Smooth muscle cell (in vitro differentiated cells): Measurements from ENCODE around the gene TMEM81. TPM values are rescaled to one million over a fixed set of nuclear protein-coding genes. Genes with fewer than 3 reads are reported as not detected.

ENCODE experiments used
- DNase-seq: peaks from one replicate; lab custom pipeline; 2025; ENCODE audit not compliant: unreplicated experiment; lab: John Stamatoyannopoulos, UW
- H2AFZ ChIP-seq: fragments of 200-600 bp; sonication (generic); 2 replicates; pipeline ENCODE4 v1.6.0; 2016; ENCODE audit warnings: antibody characterized with exemption, low read depth, mild to moderate bottlenecking
- H3F3A ChIP-seq: fragments of 200-600 bp; sonication (generic); 2 replicates; pipeline ENCODE4 v1.6.0; 2017; ENCODE audit warnings: antibody characterized with exemption, low read depth
- H3K27ac ChIP-seq: fragments of 200-600 bp; sonication (generic); 2 replicates; pipeline ENCODE4 v1.5.1; 2016; ENCODE audit warnings: low read depth, mild to moderate bottlenecking
- H3K27me3 ChIP-seq: fragments of 200-600 bp; sonication (generic); 2 replicates; pipeline ENCODE4 v1.6.1; 2016; ENCODE audit warnings: low read depth, mild to moderate bottlenecking
- H3K36me3 ChIP-seq: fragments of 200-600 bp; sonication (generic); 2 replicates; pipeline ENCODE4 v1.5.1; 2016; ENCODE audit warnings: low read depth
- H3K4me1 ChIP-seq: fragments of 200-600 bp; sonication (generic); 2 replicates; pipeline ENCODE4 v1.5.1; 2016; ENCODE audit warnings: low read depth
- H3K4me2 ChIP-seq: fragments of 200-600 bp; sonication (generic); 2 replicates; pipeline ENCODE4 v1.6.0; 2016; ENCODE audit warnings: mild to moderate bottlenecking
- H3K4me3 ChIP-seq: fragments of 200-600 bp; sonication (generic); 2 replicates; pipeline ENCODE4 v1.5.1; 2016; ENCODE audit warnings: mild to moderate bottlenecking
- H3K79me2 ChIP-seq: fragments of 200-600 bp; sonication (generic); 2 replicates; pipeline ENCODE4 v1.6.0; 2016; ENCODE audit warnings: low read depth, mild to moderate bottlenecking
- H3K9ac ChIP-seq: fragments of 200-600 bp; sonication (generic); 2 replicates; pipeline ENCODE4 v1.6.0; 2016; ENCODE audit warnings: low read depth
- H3K9me3 ChIP-seq: fragments of 200-600 bp; sonication (generic); replicated peaks from 2 replicates; pipeline ENCODE4 v1.5.1; 2016; ENCODE audit warnings: low read depth
- H4K20me1 ChIP-seq: fragments of 200-600 bp; sonication (generic); 2 replicates; pipeline ENCODE4 v1.6.0; 2016; ENCODE audit warnings: low read depth
- WGBS: methylation state at CpG from one replicate; pipeline ENCODE4 v1.1.7; 2016; ENCODE audit warnings: low lambda C conversion rate; 5-methylcytosine and 5-hydroxymethylcytosine counted together
- polyA plus RNA-seq: library from polyadenylated mRNA; unstranded; fragments of >200 nt; fragmentation: Nextera tagmentation; extraction: Ambion mirVana; gene quantifications from 2 replicates; pipeline ENCODE4 v1.2.1, GENCODE V29; 2016
- total RNA-seq: library from RNA; depleted of rRNA; stranded (reverse); fragments of >200 nt; gene quantifications from 2 replicates; pipeline ENCODE4 v1.2.3, GENCODE V29; 2014
- TF ChIP-seq, protein P1 (sequence below): fragments of 200-600 bp; sonication (generic); IDR thresholded peaks from 2 replicates; pipeline ENCODE4 v1.5.1; 2017; ENCODE audit warnings: borderline replicate concordance, mild to moderate bottlenecking, antibody characterized with exemption; ENCODE audit not compliant: insufficient read depth, poor library complexity, severe bottlenecking

The TMEM81 gene
- total and polyA plus RNA-seq, 2 experiments from 2014 or later, result 1.8 to 1.9 TPM

- no peak overlapping the region for H2AFZ ChIP-seq
- H3K9ac ChIP-seq, result no peak overlapping the region
- H3K27ac ChIP-seq, result no peak overlapping the region
- TF ChIP-seq, protein P1, sequence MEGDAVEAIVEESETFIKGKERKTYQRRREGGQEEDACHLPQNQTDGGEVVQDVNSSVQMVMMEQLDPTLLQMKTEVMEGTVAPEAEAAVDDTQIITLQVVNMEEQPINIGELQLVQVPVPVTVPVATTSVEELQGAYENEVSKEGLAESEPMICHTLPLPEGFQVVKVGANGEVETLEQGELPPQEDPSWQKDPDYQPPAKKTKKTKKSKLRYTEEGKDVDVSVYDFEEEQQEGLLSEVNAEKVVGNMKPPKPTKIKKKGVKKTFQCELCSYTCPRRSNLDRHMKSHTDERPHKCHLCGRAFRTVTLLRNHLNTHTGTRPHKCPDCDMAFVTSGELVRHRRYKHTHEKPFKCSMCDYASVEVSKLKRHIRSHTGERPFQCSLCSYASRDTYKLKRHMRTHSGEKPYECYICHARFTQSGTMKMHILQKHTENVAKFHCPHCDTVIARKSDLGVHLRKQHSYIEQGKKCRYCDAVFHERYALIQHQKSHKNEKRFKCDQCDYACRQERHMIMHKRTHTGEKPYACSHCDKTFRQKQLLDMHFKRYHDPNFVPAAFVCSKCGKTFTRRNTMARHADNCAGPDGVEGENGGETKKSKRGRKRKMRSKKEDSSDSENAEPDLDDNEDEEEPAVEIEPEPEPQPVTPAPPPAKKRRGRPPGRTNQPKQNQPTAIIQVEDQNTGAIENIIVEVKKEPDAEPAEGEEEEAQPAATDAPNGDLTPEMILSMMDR, result no peak
- H3K4me3 ChIP-seq, result no peak overlapping the region
- H3F3A ChIP-seq, result no peaks in the 10 kb centered on the region
- no peak overlapping the region for H3K4me2 ChIP-seq
- no peaks in the 10 kb centered on the region for H3K9me3 ChIP-seq
- peaks cover 8% of the 10 kb centered on the region for H3K79me2 ChIP-seq
- H4K20me1 ChIP-seq, result no peaks in the 10 kb centered on the region
- H3K27me3 ChIP-seq, result no peaks in the 10 kb centered on the region
- DNase-seq, result no peak
- H3K4me1 ChIP-seq, result no peaks in the 10 kb centered on the region
- WGBS, result 97% methylated on average over 1 of the region's 1 CpG
- peaks cover 13% of the 10 kb centered on the region for H3K36me3 ChIP-seq
Measured at GRCh38 chr1:205109269-205109668, 25.0 kb upstream of the TMEM81 start.

DNA sequence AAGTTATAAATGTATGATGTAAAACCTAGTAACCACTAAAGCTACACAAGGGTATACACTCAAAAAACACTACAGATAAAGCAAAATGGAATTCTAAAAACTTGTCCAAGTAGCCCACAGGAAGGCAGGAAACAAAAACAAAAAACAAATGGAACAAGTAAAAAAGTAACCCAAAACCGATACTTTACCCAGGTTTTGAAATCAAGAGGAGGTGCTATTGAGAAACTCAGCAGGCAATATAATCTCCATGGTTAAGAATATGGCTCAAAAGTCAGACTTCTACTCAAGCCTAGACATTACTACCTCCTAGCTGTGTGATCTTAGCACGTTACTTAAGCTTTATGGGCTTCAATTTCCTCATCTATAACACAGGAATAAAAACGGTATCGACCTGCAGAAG, 24.2 kb upstream of the TMEM81 start:
- Histone ChIP-seq H3K4me1 (no peaks in the 10 kb centered on the region), H3K9ac (no peak overlapping the region), H3K36me3 (peaks cover 8% of the 10 kb centered on the region), H3F3A (no peaks in the 10 kb centered on the region), H3K27me3 (no peaks in the 10 kb centered on the region), H4K20me1 (no peaks in the 10 kb centered on the region), H3K4me3 (no peak overlapping the region), H2AFZ (no peak overlapping the region), H3K27ac (no peak overlapping the region), H3K4me2 (no peak overlapping the region), H3K9me3 (no peaks in the 10 kb centered on the region), H3K79me2 (peaks cover 8% of the 10 kb centered on the region)
- no peak for DNase-seq
- TF ChIP-seq, protein P1, result no peak
- 94% methylated on average over 4 of the region's 4 CpGs for WGBS

DNA sequence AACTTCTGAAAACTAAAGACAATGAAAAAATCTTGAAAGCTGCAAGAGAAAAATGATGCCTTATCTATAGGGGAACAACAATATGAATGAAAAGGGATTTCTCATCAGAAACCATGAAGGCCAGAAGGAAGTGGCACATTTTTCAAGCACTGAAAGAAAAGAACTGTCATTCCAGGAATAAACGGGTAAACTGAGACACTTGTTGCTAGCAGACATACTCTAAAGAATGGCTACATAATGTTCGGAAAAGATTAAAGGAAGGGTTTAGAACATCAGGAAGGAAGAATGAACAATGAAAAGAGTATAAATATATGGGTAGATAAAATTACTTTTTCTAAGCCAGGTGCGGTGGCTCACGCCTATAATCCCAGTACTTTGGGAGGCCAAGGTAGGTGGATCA, 23.1 kb upstream of the TMEM81 start:
- no peak overlapping the region for H3K9ac ChIP-seq
- H4K20me1 ChIP-seq, result no peaks in the 10 kb centered on the region
- H3K9me3 ChIP-seq, result no peaks in the 10 kb centered on the region
- no peaks in the 10 kb centered on the region for H3K4me1 ChIP-seq
- H3K27me3 ChIP-seq, result no peaks in the 10 kb centered on the region
- H3K4me3 ChIP-seq, result no peak overlapping the region
- H3K79me2 ChIP-seq, result peaks cover 8% of the 10 kb centered on the region
- no peak for DNase-seq
- TF ChIP-seq, protein P1, result no peak
- no peaks in the 10 kb centered on the region for H3F3A ChIP-seq
- WGBS, result over 99% methylated on average over 4 of the region's 4 CpGs
- no peak overlapping the region for H2AFZ ChIP-seq
- H3K36me3 ChIP-seq, result peaks cover 14% of the 10 kb centered on the region
- H3K4me2 ChIP-seq, result no peak overlapping the region
- H3K27ac ChIP-seq, result no peak overlapping the region

- TF ChIP-seq, protein P1, result no peak
- no peaks in the 10 kb centered on the region for H3K4me1 ChIP-seq
- H2AFZ ChIP-seq, result no peak overlapping the region
- no peak overlapping the region for H3K4me3 ChIP-seq
- no peaks in the 10 kb centered on the region for H3K9me3 ChIP-seq
- DNase-seq, result no peak
- no peaks in the 10 kb centered on the region for H4K20me1 ChIP-seq
- no peak overlapping the region for H3K27ac ChIP-seq
- H3K9ac ChIP-seq, result no peak overlapping the region
- H3K4me2 ChIP-seq, result no peak overlapping the region
- peaks cover 8% of the 10 kb centered on the region for H3K79me2 ChIP-seq
- no peaks in the 10 kb centered on the region for H3F3A ChIP-seq
- peaks cover 32% of the 10 kb centered on the region for H3K36me3 ChIP-seq
- H3K27me3 ChIP-seq, result no peaks in the 10 kb centered on the region
- 97% methylated on average over 3 of the region's 3 CpGs for WGBS
Measured at GRCh38 chr1:205102404-205102803, 18.1 kb upstream of the TMEM81 start.
